NB4 (cell line): ENCODE measurements around the gene FYCO1.

ENCODE experiments used
- CTCF ChIP-seq: IDR thresholded peaks from one replicate; pipeline ENCODE4 v1.5.1; 2012; ENCODE audit warnings: low read depth, low read length
- MAX ChIP-seq: IDR thresholded peaks from 2 replicates; pipeline ENCODE4 v1.6.1; 2011; ENCODE audit warnings: low read depth, low read length
- MYC ChIP-seq: IDR thresholded peaks from 2 replicates; pipeline ENCODE4 v1.6.1; 2011; ENCODE audit warnings: low read depth, low read length
- POLR2A ChIP-seq: IDR thresholded peaks from 2 replicates; pipeline ENCODE4 v1.6.1; 2011; ENCODE audit warnings: mild to moderate bottlenecking; ENCODE audit not compliant: insufficient read length; ENCODE audit errors: extremely low read depth

GRCh38 chr3:46030626-46031025 is 35.0 kb upstream of the FYCO1 start:
- TF ChIP-seq CTCF, result no peak
- TF ChIP-seq MAX, result no peak
- TF ChIP-seq MYC, result no peak
- TF ChIP-seq POLR2A, result no peak
